Islet precursor cell (in vitro differentiated cells): Measurements from ENCODE around the gene RNF223.
"Not testable (repeated sequence)": the region's sequence is repeated elsewhere in the genome, so short reads cannot be mapped to it uniquely, and the experiment has no call there.

Experiments used
- DNase-seq: peaks from one replicate; pipeline ENCODE4 v3.0.0-alpha.2; 2018

The RNF223 gene

GRCh38 chr1:1058921-1059493 lies 15.1 kb downstream of the RNF223 start:
- DNase-seq = no peak

GRCh38 chr1:1058088-1058905 lies 15.8 kb downstream of the RNF223 start:
- peak; percentile 80 for DNase-seq

- not testable (repeated sequence) for DNase-seq
Observed at GRCh38 chr1:1057769-1058087, 16.4 kb downstream of the RNF223 start.

- DNase-seq = no peak
Observed at GRCh38 chr1:1055841-1056736, 18.0 kb downstream of the RNF223 start.

GRCh38 chr1:1054971-1055370 lies 19.1 kb downstream of the RNF223 start:
- no peak for DNase-seq

GRCh38 chr1:1054099-1054700 lies 19.9 kb downstream of the RNF223 start:
- no peak for DNase-seq

- no peak for DNase-seq
Observed at GRCh38 chr1:1053682-1054081, 20.4 kb downstream of the RNF223 start.

GRCh38 chr1:1053022-1053421 lies 21.1 kb downstream of the RNF223 start:
- no peak for DNase-seq

GRCh38 chr1:1052003-1052840 lies 21.9 kb downstream of the RNF223 start:
- no peak for DNase-seq

GRCh38 chr1:1051127-1051810 lies 22.8 kb downstream of the RNF223 start:
- DNase-seq = no peak

- DNase-seq = no peak
Observed at GRCh38 chr1:1050577-1051052, 23.5 kb downstream of the RNF223 start.

- DNase-seq = no peak
Observed at GRCh38 chr1:1049318-1050165, 24.6 kb downstream of the RNF223 start.

- no peak for DNase-seq
Observed at GRCh38 chr1:1048765-1049164, 25.3 kb downstream of the RNF223 start.

GRCh38 chr1:1047963-1048362 lies 26.1 kb downstream of the RNF223 start:
- no peak for DNase-seq

- no peak for DNase-seq
Observed at GRCh38 chr1:1047407-1047806, 26.7 kb downstream of the RNF223 start.

GRCh38 chr1:1046767-1047166 lies 27.3 kb downstream of the RNF223 start:
- DNase-seq = no peak

GRCh38 chr1:1046243-1046642 lies 27.9 kb downstream of the RNF223 start:
- no peak for DNase-seq

GRCh38 chr1:1045129-1045528 lies 29.0 kb downstream of the RNF223 start:
- DNase-seq = no peak

- DNase-seq = no peak
Observed at GRCh38 chr1:1044455-1045078, 29.5 kb downstream of the RNF223 start.

- DNase-seq = no peak
Observed at GRCh38 chr1:1043921-1044320, 30.2 kb downstream of the RNF223 start.
